ENCODE results near the gene ITIH3. TPM values are rescaled to one million over a fixed set of nuclear protein-coding genes. Genes with fewer than 3 reads are reported as not detected.

Gene ITIH3
- total and polyA plus RNA-seq, 2 experiments from 2014 or later = 0.06 to 0.88 TPM

DNA sequence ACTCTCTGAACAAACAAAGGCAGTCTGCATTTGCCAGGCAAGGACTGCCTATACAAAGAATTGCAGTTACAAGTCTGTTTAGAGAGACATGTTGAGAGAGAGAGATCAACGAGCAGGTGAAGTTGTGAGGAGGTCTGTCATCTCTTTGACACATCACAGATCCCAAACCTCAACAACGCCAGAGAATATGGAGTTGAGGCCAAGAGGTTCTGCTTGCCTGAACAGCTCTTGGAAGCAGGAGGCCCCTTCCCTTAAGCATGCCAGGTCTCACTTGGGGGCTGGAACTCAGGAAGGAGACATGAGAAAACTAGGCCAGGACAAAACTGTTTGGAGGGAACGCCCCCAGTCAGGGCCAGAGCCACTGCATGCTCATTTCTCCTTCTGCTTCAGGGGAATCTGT is 62.5 kb downstream of the ITIH3 start:
- no peak for DNase-seq (ENCODE audit: low read depth in 1 of 2, low spot score in 1 of 2)
- Histone ChIP-seq H3K27ac (no peak overlapping the region), H3K9me3 (ENCODE audit: low read depth) (no peaks in the 10 kb centered on the region), H3K4me3 (no peak overlapping the region), H3K36me3 (no peaks in the 10 kb centered on the region), H3K27me3 (no peaks in the 10 kb centered on the region), H3K4me1 (ENCODE audit: low read depth) (no peaks in the 10 kb centered on the region)
- TF ChIP-seq, protein P1, sequence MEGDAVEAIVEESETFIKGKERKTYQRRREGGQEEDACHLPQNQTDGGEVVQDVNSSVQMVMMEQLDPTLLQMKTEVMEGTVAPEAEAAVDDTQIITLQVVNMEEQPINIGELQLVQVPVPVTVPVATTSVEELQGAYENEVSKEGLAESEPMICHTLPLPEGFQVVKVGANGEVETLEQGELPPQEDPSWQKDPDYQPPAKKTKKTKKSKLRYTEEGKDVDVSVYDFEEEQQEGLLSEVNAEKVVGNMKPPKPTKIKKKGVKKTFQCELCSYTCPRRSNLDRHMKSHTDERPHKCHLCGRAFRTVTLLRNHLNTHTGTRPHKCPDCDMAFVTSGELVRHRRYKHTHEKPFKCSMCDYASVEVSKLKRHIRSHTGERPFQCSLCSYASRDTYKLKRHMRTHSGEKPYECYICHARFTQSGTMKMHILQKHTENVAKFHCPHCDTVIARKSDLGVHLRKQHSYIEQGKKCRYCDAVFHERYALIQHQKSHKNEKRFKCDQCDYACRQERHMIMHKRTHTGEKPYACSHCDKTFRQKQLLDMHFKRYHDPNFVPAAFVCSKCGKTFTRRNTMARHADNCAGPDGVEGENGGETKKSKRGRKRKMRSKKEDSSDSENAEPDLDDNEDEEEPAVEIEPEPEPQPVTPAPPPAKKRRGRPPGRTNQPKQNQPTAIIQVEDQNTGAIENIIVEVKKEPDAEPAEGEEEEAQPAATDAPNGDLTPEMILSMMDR (IDR thresholded peaks at IDR 0.05; ENCODE audit: low read depth, low read length) = no peak

DNA sequence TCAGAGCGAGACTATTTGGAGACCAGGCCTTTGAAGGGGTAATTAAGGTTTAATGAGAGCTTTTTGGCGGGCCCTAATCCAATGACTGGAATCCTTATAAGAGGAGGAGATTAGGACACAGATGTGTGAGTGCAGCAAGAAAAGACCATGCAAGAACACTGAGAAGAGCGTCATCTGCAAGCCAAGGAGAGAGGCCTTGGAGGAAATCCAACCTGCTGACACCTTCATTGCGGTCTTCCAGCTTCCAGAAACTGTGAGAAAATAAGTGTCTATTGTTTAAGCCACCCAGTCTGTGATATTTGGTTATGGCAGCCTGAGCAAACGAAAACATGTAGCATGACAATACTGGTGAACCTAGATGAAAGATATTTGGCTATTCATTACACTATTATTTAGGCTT is 63.3 kb downstream of the ITIH3 start:
- DNase-seq (ENCODE audit: low read depth in 1 of 2, low spot score in 1 of 2) = no peak
- TF ChIP-seq, protein P1 (IDR thresholded peaks at IDR 0.05; ENCODE audit: low read depth, low read length) = no peak
- H3K36me3 ChIP-seq = no peaks in the 10 kb centered on the region

More for the DNA sequence above, 63.3 kb downstream of the ITIH3 start:
- Histone ChIP-seq H3K27ac (no peak overlapping the region), H3K4me1 (ENCODE audit: low read depth) (no peaks in the 10 kb centered on the region), H3K9me3 (ENCODE audit: low read depth) (no peaks in the 10 kb centered on the region), H3K4me3 (no peak overlapping the region), H3K27me3 (no peaks in the 10 kb centered on the region)

Other genes with a start within 250 kb of the ITIH3 start
- gene PBRM1, start 108.9 kb upstream of the ITIH3 start, total RNA-seq = 48.8 and 76.2 TPM in 2 replicates
- 64.0 and 66.4 TPM in 2 replicates for gene PBRM1, start 108.9 kb upstream of the ITIH3 start, polyA plus RNA-seq
- 53.8 and 57.3 TPM in 2 replicates for gene GNL3, start 108.8 kb upstream of the ITIH3 start, total RNA-seq
- gene GNL3, start 108.8 kb upstream of the ITIH3 start, polyA plus RNA-seq = 83.2 and 92.2 TPM in 2 replicates
- gene GLT8D1, start 89.0 kb upstream of the ITIH3 start, total RNA-seq = 75.4 and 85.0 TPM in 2 replicates
- 74.2 and 75.4 TPM in 2 replicates for gene GLT8D1, start 89.0 kb upstream of the ITIH3 start, polyA plus RNA-seq
- 103 and 173 TPM in 2 replicates for gene SPCS1, start 88.7 kb upstream of the ITIH3 start, total RNA-seq
- gene SPCS1, start 88.7 kb upstream of the ITIH3 start, polyA plus RNA-seq = 217 and 234 TPM in 2 replicates
- gene NEK4, start 23.9 kb upstream of the ITIH3 start, total RNA-seq = 14.7 and 22.5 TPM in 2 replicates
- gene NEK4, start 23.9 kb upstream of the ITIH3 start, polyA plus RNA-seq = 11.2 and 12.4 TPM in 2 replicates
- not detected in 2 replicates for gene ITIH1, start 17.2 kb upstream of the ITIH3 start, total RNA-seq
- gene ITIH1, start 17.2 kb upstream of the ITIH3 start, polyA plus RNA-seq = 0.20 TPM in 1 of 2 replicates, not detected in the other
- gene ITIH4, start 35.9 kb downstream of the ITIH3 start, total RNA-seq = 2.3 and 2.9 TPM in 2 replicates
- gene ITIH4, start 35.9 kb downstream of the ITIH3 start, polyA plus RNA-seq = 1.7 and 2.0 TPM in 2 replicates
- gene MUSTN1, start 40.2 kb downstream of the ITIH3 start, total RNA-seq = 1.9 TPM in 1 of 2 replicates, not detected in the other
- not detected in 2 replicates for gene MUSTN1, start 40.2 kb downstream of the ITIH3 start, polyA plus RNA-seq
- gene STIMATE, start 102.8 kb downstream of the ITIH3 start, total RNA-seq = 9.0 and 17.4 TPM in 2 replicates
- gene STIMATE, start 102.8 kb downstream of the ITIH3 start, polyA plus RNA-seq = 4.8 and 7.3 TPM in 2 replicates